HepG2 (cell line): ENCODE data around the gene IL1RL2. TPM values are rescaled to one million over a fixed set of nuclear protein-coding genes. Genes with fewer than 3 reads are reported as not detected.

Source experiments
- ATF6 ChIP-seq: sonication (generic); formaldehyde crosslinking; conservative IDR thresholded peaks from 2 replicates; pipeline ENCODE4 v1.4.0; 2020; ENCODE audit warnings: missing genetic modification reagents
- CSRNP1 ChIP-seq: sonication (generic); formaldehyde crosslinking; IDR thresholded peaks from 2 replicates; pipeline ENCODE4 v1.8.1; 2023; ENCODE audit warnings: mild to moderate bottlenecking, missing genetic modification reagents
- HES4 ChIP-seq: sonication (generic); formaldehyde crosslinking; IDR thresholded peaks from 2 replicates; pipeline ENCODE4 v1.9.0; 2021; ENCODE audit warnings: mild to moderate bottlenecking, missing genetic modification reagents, borderline replicate concordance
- HIC2 ChIP-seq: sonication (generic); formaldehyde crosslinking; IDR thresholded peaks from 2 replicates; pipeline ENCODE4 v1.9.0; 2022; ENCODE audit warnings: low read depth, missing genetic modification reagents
- KAT8 ChIP-seq: IDR thresholded peaks from 2 replicates; pipeline ENCODE4 v1.6.1; 2016; ENCODE audit warnings: missing genetic modification reagents, missing compliant biosample characterization
- KDM3A ChIP-seq: IDR thresholded peaks from 2 replicates; pipeline ENCODE4 v1.6.1; 2018; ENCODE audit warnings: low read depth, missing compliant biosample characterization
- SNAPC4 ChIP-seq: sonication (generic); formaldehyde crosslinking; IDR thresholded peaks from 2 replicates; pipeline ENCODE4 v1.4.0; 2020; ENCODE audit warnings: mild to moderate bottlenecking, missing genetic modification reagents
- SRY ChIP-seq: sonication (generic); formaldehyde crosslinking; IDR thresholded peaks from 2 replicates; pipeline ENCODE4 v1.8.0; 2022; ENCODE audit warnings: mild to moderate bottlenecking, missing genetic modification reagents
- ZBTB26 ChIP-seq: IDR thresholded peaks from 2 replicates; pipeline ENCODE4 v1.6.1; 2016; ENCODE audit warnings: missing compliant biosample characterization, missing genetic modification reagents, borderline replicate concordance
- ZNF292 ChIP-seq: sonication (generic); formaldehyde crosslinking; IDR thresholded peaks from 2 replicates; pipeline ENCODE4 v1.8.1; 2022; ENCODE audit warnings: mild to moderate bottlenecking, low read depth, missing genetic modification reagents, borderline replicate concordance
- ZNF431 ChIP-seq: sonication (generic); formaldehyde crosslinking; IDR thresholded peaks from 2 replicates; pipeline ENCODE4 v1.9.0; 2022; ENCODE audit warnings: missing genetic modification reagents, low read depth, mild to moderate bottlenecking, borderline replicate concordance
- ZNF746 ChIP-seq: sonication (generic); formaldehyde crosslinking; IDR thresholded peaks from 2 replicates; pipeline ENCODE4 v1.8.0; 2022; ENCODE audit warnings: mild to moderate bottlenecking, missing genetic modification reagents
- ZNF770 ChIP-seq: sonication (generic); formaldehyde crosslinking; IDR thresholded peaks from 2 replicates; pipeline ENCODE4 v1.5.0; 2020; ENCODE audit warnings: mild to moderate bottlenecking, missing genetic modification reagents
- polyA plus RNA-seq, 8 experiments: library from polyadenylated mRNA; depleted of rRNA in 3 of 8; stranded (reverse) in 7 of 8; unstranded in 1 of 8; fragments of >200 nt; fragmentation: Illumina TruSeq in 4 of 8; extraction: Trizol in 4 of 8; gene quantifications; 2 replicates each; pipeline versions ENCODE4 v1.2.1 to v1.2.3, GENCODE V29; 2011 to 2016; ENCODE audit warnings: low read depth in 4 of 8, missing spikeins in 1 of 8, mixed read lengths in 1 of 8; ENCODE audit not compliant: insufficient read depth in 1 of 8
- total RNA-seq, 5 experiments: library from RNA; depleted of rRNA; stranded (reverse); fragments of >200 nt; fragmentation: Illumina TruSeq; extraction: Trizol; gene quantifications; 2 replicates each; pipeline ENCODE4 v1.2.3, GENCODE V29; 2016; ENCODE audit warnings: low read depth in 1 of 5

IL1RL2 gene
- total and polyA plus RNA-seq, 2 of the 13 experiments (the other 11 are each of a cell fraction or from before 2014, with no cell fraction given): 0.03 TPM; not detected in 1

- TF ChIP-seq ZNF292 (CRISPR knock-in tag): no peak; the same call in 1 of the 2 replicates
- 0 out of 2 replicates have a peak, but pooled peaks have one; percentile 69 for TF ChIP-seq ATF6 (CRISPR knock-in tag)
- no peak for TF ChIP-seq SNAPC4 (CRISPR knock-in tag)
- TF ChIP-seq SRY (CRISPR knock-in tag): no peak
- TF ChIP-seq HIC2 (CRISPR knock-in tag): no peak
- TF ChIP-seq CSRNP1 (CRISPR knock-in tag): peak; percentile 63; the same call in 1 of the 2 replicates
- TF ChIP-seq KDM3A (CRISPR knock-in tag): no peak
- no peak for TF ChIP-seq ZNF770 (CRISPR knock-in tag)
- no peak for TF ChIP-seq ZNF746 (CRISPR knock-in tag)
- TF ChIP-seq KAT8 (CRISPR knock-in tag): no peak
- no peak for TF ChIP-seq ZNF431
- TF ChIP-seq HES4 (CRISPR knock-in tag): no peak
- 0 out of 2 replicates have a peak, but pooled peaks have one; percentile 31 for TF ChIP-seq ZBTB26 (CRISPR knock-in tag)
Observed at GRCh38 chr2:102190430-102191107, 3.7 kb downstream of the IL1RL2 start (continued).
